ENCODE data around the gene TCF7L1.
"Not testable (repeated sequence)": the region's sequence is repeated elsewhere in the genome, so short reads cannot be mapped to it uniquely, and the experiment has no call there.

Gene TCF7L1

GRCh38 chr2:85185431-85185940 is 52.3 kb downstream of the TCF7L1 start:
- FAIRE-seq, result no peak

GRCh38 chr2:85187069-85187468 is 53.9 kb downstream of the TCF7L1 start:
- no peak for FAIRE-seq

- FAIRE-seq, result no peak
Measured at GRCh38 chr2:85188852-85189251, 55.7 kb downstream of the TCF7L1 start.

- FAIRE-seq, result no peak
Measured at GRCh38 chr2:85189606-85190270, 56.5 kb downstream of the TCF7L1 start.

- no peak for FAIRE-seq
Measured at GRCh38 chr2:85191157-85191556, 58.0 kb downstream of the TCF7L1 start.

- FAIRE-seq, result no peak
Measured at GRCh38 chr2:85194780-85195480, 61.7 kb downstream of the TCF7L1 start.

- no peak for FAIRE-seq
Measured at GRCh38 chr2:85195956-85196355, 62.8 kb downstream of the TCF7L1 start.

- no peak for FAIRE-seq
Measured at GRCh38 chr2:85199698-85200097, 66.5 kb downstream of the TCF7L1 start.

- no peak for FAIRE-seq
Measured at GRCh38 chr2:85209887-85210286, 76.7 kb downstream of the TCF7L1 start.

GRCh38 chr2:85210511-85210910 is 77.3 kb downstream of the TCF7L1 start:
- FAIRE-seq, result no peak

GRCh38 chr2:85211606-85212005 is 78.4 kb downstream of the TCF7L1 start:
- not testable (repeated sequence) for FAIRE-seq

- FAIRE-seq, result no peak
Measured at GRCh38 chr2:85212841-85213240, 79.6 kb downstream of the TCF7L1 start.

GRCh38 chr2:85213404-85213803 is 80.2 kb downstream of the TCF7L1 start:
- FAIRE-seq, result no peak

- FAIRE-seq, result no peak
Measured at GRCh38 chr2:85213901-85214512, 80.8 kb downstream of the TCF7L1 start.

GRCh38 chr2:85215081-85215447 is 81.9 kb downstream of the TCF7L1 start:
- no peak for FAIRE-seq

- FAIRE-seq, result no peak
Measured at GRCh38 chr2:85215448-85216401, 82.5 kb downstream of the TCF7L1 start.

GRCh38 chr2:85216927-85217326 is 83.7 kb downstream of the TCF7L1 start:
- no peak for FAIRE-seq

- no peak for FAIRE-seq
Measured at GRCh38 chr2:85221067-85221691, 88.0 kb downstream of the TCF7L1 start.

- FAIRE-seq, result no peak
Measured at GRCh38 chr2:85222792-85223191, 89.6 kb downstream of the TCF7L1 start.

GRCh38 chr2:85226783-85227182 is 93.6 kb downstream of the TCF7L1 start:
- FAIRE-seq, result no peak

- no peak for FAIRE-seq
Measured at GRCh38 chr2:85230679-85231467, 97.7 kb downstream of the TCF7L1 start.

- no peak for FAIRE-seq
Measured at GRCh38 chr2:85231468-85231805, 98.2 kb downstream of the TCF7L1 start.
